Measurements from ENCODE around the gene HMBS.

The HMBS gene

GRCh38 chr11:119087123-119087522, 2.4 kb downstream of the HMBS start:
- no peak overlapping the region for H3K27ac Mint-ChIP-seq
- H3K27me3 Mint-ChIP-seq, result no peaks in the 10 kb centered on the region
- H3K4me3 Mint-ChIP-seq, result no peak overlapping the region
- CTCF ChIA-PET, result interaction anchor here (0.6 to 1.0 kb wide), 2 partner anchors 11 to 125 kb away, joined by 3 read pairs; no protein-coding TSS in a partner anchor
- peaks cover 9% of the 10 kb centered on the region for H3K36me3 Mint-ChIP-seq
- H3K4me1 Mint-ChIP-seq, result peaks cover 63% of the 10 kb centered on the region
- no peak for DNase-seq
- no peaks in the 10 kb centered on the region for H3K9me3 Mint-ChIP-seq

DNA sequence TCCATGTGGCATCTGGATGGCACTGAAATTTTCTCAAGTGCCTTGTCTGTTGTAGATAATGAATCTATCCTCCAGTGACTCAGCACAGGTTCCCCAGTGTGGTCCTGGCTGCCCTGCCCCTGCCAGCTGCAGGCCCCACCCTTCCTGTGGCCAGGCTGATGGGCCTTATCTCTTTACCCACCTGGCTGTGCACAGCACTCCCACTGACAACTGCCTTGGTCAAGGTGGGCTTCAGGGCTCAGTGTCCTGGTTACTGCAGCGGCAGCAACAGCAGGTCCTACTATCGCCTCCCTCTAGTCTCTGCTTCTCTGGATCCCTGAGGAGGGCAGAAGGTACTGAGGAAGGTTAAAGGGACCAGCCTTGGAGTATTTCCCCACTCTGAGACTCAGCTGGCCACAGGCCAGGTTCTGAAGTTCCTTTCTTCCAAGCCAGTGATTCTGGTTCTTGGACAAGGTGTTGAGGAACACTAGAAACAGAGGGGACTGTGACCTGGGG, 3.1 kb downstream of the HMBS start:
- H3K4me3 Mint-ChIP-seq, result no peak overlapping the region
- CTCF ChIA-PET, result interaction anchor here (0.8 to 1.0 kb wide), 2 partner anchors 12 to 22 kb away, joined by 3 read pairs; no protein-coding TSS in a partner anchor
- H3K36me3 Mint-ChIP-seq, result peaks cover 14% of the 10 kb centered on the region
- peak overlapping the region; percentile 64 for H3K27ac Mint-ChIP-seq
- DNase-seq, result no peak
- no peaks in the 10 kb centered on the region for H3K9me3 Mint-ChIP-seq
- H3K27me3 Mint-ChIP-seq, result no peaks in the 10 kb centered on the region
- peaks cover 70% of the 10 kb centered on the region for H3K4me1 Mint-ChIP-seq

GRCh38 chr11:119088406-119088805, 3.7 kb downstream of the HMBS start:
- H3K36me3 Mint-ChIP-seq, result peaks cover 20% of the 10 kb centered on the region
- DNase-seq, result no peak
- no peak overlapping the region for H3K27ac Mint-ChIP-seq
- CTCF ChIA-PET, result interaction anchor here (0.8 kb wide), 1 partner anchor 23 kb away, joined by 3 read pairs; no protein-coding TSS in a partner anchor
- no peaks in the 10 kb centered on the region for H3K9me3 Mint-ChIP-seq
- H3K27me3 Mint-ChIP-seq, result no peaks in the 10 kb centered on the region
- H3K4me1 Mint-ChIP-seq, result peaks cover 76% of the 10 kb centered on the region
- H3K4me3 Mint-ChIP-seq, result no peak overlapping the region

DNA sequence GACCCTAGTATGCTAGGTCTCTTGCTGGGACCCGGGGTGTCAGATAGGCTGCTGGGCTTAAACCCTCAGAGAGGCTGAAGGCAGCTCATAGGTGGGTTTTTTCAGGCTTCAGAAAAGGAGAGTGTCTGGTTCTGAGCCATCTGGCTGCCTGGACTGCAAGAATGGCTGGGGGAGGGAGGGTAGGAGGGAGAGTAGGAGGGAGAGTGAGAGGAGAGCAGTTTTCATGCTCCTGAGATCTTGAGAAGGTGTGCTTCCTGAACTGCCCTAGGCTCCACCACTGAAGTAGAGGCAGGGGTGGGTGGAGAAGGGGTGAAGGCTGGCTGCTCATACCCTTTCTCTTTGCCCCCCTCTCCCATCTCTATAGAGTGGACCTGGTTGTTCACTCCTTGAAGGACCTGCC, 4.6 kb downstream of the HMBS start:
- CTCF ChIA-PET, result no interaction called here

GRCh38 chr11:119091178-119091577, 6.5 kb downstream of the HMBS start:
- Mint-ChIP-seq H3K27ac (no peak overlapping the region), H3K9me3 (no peaks in the 10 kb centered on the region), H3K27me3 (peaks cover 9% of the 10 kb centered on the region), H3K36me3 (peaks cover 42% of the 10 kb centered on the region), H3K4me3 (no peak overlapping the region), H3K4me1 (peaks cover 74% of the 10 kb centered on the region)
- DNase-seq, result no peak
- CTCF ChIA-PET, result interaction anchor here (0.9 kb wide), 1 partner anchor 11 kb away, joined by 3 read pairs; the partner anchor contains the start of gene DPAGT1

More for the DNA sequence above, 4.6 kb downstream of the HMBS start:
- no peaks in the 10 kb centered on the region for H3K27me3 Mint-ChIP-seq
- DNase-seq, result no peak
- peaks cover 29% of the 10 kb centered on the region for H3K36me3 Mint-ChIP-seq
- H3K9me3 Mint-ChIP-seq, result no peaks in the 10 kb centered on the region
- no peak overlapping the region for H3K27ac Mint-ChIP-seq
- H3K4me3 Mint-ChIP-seq, result no peak overlapping the region
- H3K4me1 Mint-ChIP-seq, result peaks cover 79% of the 10 kb centered on the region

GRCh38 chr11:119091966-119092879, 7.5 kb downstream of the HMBS start:
- CTCF ChIA-PET, result interaction anchor here (0.6 to 0.9 kb wide), 5 partner anchors 10 to 246 kb away, joined by 3 to 5 read pairs (median 3); partner anchors contain the start of genes C2CD2L, DPAGT1 and VPS11
- peaks cover 77% of the 10 kb centered on the region for H3K4me1 Mint-ChIP-seq
- no peak for DNase-seq
- H3K36me3 Mint-ChIP-seq, result peaks cover 53% of the 10 kb centered on the region
- H3K4me3 Mint-ChIP-seq, result peak overlapping the region; percentile 97
- H3K9me3 Mint-ChIP-seq, result no peaks in the 10 kb centered on the region
- peaks cover 9% of the 10 kb centered on the region for H3K27me3 Mint-ChIP-seq
- H3K27ac Mint-ChIP-seq, result peak overlapping the region; percentile 69

DNA sequence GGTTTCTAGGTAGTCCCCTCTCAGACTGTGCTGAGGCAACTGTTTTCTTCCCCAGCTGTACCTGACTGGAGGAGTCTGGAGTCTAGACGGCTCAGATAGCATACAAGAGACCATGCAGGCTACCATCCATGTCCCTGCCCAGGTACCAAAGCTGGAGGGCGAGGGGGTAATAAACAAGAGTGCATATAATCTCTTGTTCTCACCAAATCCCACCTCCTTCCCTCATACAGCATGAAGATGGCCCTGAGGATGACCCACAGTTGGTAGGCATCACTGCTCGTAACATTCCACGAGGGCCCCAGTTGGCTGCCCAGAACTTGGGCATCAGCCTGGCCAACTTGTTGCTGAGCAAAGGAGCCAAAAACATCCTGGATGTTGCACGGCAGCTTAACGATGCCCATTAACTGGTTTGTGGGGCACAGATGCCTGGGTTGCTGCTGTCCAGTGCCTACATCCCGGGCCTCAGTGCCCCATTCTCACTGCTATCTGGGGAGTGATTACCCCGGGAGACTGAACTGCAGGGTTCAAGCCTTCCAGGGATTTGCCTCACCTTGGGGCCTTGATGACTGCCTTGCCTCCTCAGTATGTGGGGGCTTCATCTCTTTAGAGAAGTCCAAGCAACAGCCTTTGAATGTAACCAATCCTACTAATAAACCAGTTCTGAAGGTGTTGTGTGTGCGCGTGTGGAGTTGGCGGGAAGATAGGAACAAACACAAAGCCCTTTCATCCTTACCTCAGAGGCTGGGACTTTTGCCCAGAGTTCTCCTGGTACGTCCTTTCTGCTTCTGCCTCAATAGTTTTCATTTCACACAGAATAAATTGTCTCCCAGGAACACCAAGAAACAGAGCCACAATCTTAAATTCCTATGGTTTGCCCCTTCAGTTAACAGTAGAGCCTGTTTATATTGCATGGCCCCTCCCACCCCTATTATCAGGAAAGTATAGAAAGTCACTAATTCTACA, 8.5 kb downstream of the HMBS start:
- CTCF ChIA-PET, result interaction anchor here (0.6 to 1.6 kb wide), 5 partner anchors 9 to 245 kb away, joined by 3 to 6 read pairs (median 3); partner anchors contain the start of genes C2CD2L and VPS11
- H3K9me3 Mint-ChIP-seq, result no peaks in the 10 kb centered on the region
- H3K27me3 Mint-ChIP-seq, result peaks cover 9% of the 10 kb centered on the region
- peak overlapping the region; percentile 88 for H3K27ac Mint-ChIP-seq
- no peak for DNase-seq
- peaks cover 73% of the 10 kb centered on the region for H3K4me1 Mint-ChIP-seq
- H3K36me3 Mint-ChIP-seq, result peaks cover 60% of the 10 kb centered on the region
- peak overlapping the region; percentile 97 for H3K4me3 Mint-ChIP-seq

DNA sequence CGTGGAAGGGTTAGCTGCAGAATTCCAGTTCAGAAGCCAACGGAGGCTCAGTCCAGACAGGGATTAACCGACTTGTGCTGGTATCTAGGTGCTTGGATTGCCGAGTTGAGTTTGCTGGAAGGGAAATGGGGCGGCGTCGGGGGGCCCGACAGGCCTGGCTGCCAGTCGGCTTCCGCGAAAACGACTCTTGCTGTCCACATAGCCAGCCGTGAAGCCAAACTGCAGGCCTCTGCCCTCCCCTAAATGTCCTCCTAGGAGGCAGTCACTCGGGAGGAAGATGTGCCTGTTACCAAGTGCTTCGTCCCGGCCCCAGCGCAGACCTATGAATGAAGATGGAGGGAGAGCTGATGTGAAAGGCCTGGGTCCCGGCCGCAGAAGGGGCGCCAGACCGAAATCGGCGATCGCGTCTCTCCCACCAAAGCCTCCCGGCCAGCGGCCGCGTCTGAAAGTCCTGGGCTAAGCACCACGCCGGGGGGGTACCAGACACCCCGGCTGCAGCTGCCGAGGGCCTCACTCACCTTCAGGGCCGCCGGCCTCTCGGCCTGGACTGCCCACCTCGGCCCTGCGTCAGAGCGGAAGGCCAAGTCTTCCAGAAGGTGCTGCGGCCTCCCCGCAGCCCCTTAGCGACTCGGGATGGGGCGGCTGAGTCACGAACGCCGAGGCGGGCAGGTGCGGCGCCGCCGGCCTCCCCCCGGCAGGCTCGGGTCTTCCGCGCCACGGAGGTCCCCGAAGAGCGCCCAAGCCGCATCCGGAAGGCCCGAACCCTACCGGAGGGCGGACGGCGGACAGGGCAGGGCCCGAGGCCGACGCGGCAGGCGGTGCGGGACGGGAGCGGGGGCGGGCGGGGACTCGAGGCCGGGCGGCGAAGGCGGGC, 9.5 kb downstream of the HMBS start:
- peak; percentile 56 for DNase-seq
- H3K27me3 Mint-ChIP-seq, result peaks cover 9% of the 10 kb centered on the region
- no peaks in the 10 kb centered on the region for H3K9me3 Mint-ChIP-seq
- CTCF ChIA-PET, result interaction anchor here (1.1 to 1.7 kb wide), 3 partner anchors 12 to 227 kb away, joined by 4 to 6 read pairs (median 4); partner anchors contain the start of genes C2CD2L and VPS11
- peaks cover 73% of the 10 kb centered on the region for H3K4me1 Mint-ChIP-seq
- peak overlapping the region; percentile 97 for H3K4me3 Mint-ChIP-seq
- peaks cover 69% of the 10 kb centered on the region for H3K36me3 Mint-ChIP-seq
- peak overlapping the region; percentile 90 for H3K27ac Mint-ChIP-seq

DNA sequence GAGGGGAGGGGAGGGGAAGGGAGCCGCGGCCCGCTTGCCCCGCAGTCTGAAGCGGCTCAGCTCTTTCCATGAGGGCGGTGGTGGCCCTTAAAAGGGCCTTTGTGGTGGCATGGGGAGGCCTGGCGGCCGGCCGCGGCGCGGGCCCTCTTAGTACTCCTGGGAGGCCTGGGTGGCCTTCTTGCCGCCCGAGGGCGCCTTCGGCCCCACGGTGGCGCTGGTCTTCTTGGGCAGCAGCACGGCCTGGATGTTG, 10.1 kb downstream of the HMBS start:
- H3K27me3 Mint-ChIP-seq, result peaks cover 9% of the 10 kb centered on the region
- peaks cover 70% of the 10 kb centered on the region for H3K4me1 Mint-ChIP-seq
- CTCF ChIA-PET, result interaction anchor here (0.6 to 1.7 kb wide), 5 partner anchors 12 to 227 kb away, joined by 3 to 6 read pairs (median 4); partner anchors contain the start of genes C2CD2L and VPS11
- no peak for DNase-seq
- no peaks in the 10 kb centered on the region for H3K9me3 Mint-ChIP-seq
- peaks cover 70% of the 10 kb centered on the region for H3K36me3 Mint-ChIP-seq
- H3K27ac Mint-ChIP-seq, result peak overlapping the region; percentile 90
- H3K4me3 Mint-ChIP-seq, result peak overlapping the region; percentile 97

- CTCF ChIA-PET, result interaction anchor here (0.6 to 1.7 kb wide), 8 partner anchors 11 to 226 kb away, joined by 3 to 6 read pairs (median 4); partner anchors contain the start of genes C2CD2L and VPS11
- Mint-ChIP-seq H3K9me3 (no peaks in the 10 kb centered on the region), H3K36me3 (peaks cover 73% of the 10 kb centered on the region), H3K4me1 (peaks cover 70% of the 10 kb centered on the region), H3K27me3 (peaks cover 9% of the 10 kb centered on the region), H3K4me3 (peak overlapping the region; percentile 97), H3K27ac (peak overlapping the region; percentile 90)
- peak; percentile 99 for DNase-seq
These were observed 10.6 kb downstream of the HMBS start for GRCh38 chr11:119095066-119095880.

GRCh38 chr11:119099711-119100110, 15.0 kb downstream of the HMBS start:
- peak overlapping the region; percentile 92 for H3K4me3 Mint-ChIP-seq
- no peaks in the 10 kb centered on the region for H3K9me3 Mint-ChIP-seq
- H3K27me3 Mint-ChIP-seq, result peaks cover 9% of the 10 kb centered on the region
- CTCF ChIA-PET, result interaction anchor here (0.6 to 1.7 kb wide), 5 partner anchors 9 to 61 kb away, joined by 3 to 6 read pairs (median 3); no protein-coding TSS in a partner anchor
- peak overlapping the region; percentile 64 for H3K27ac Mint-ChIP-seq
- peaks cover 70% of the 10 kb centered on the region for H3K4me1 Mint-ChIP-seq
- no peak for DNase-seq
- peaks cover 44% of the 10 kb centered on the region for H3K36me3 Mint-ChIP-seq

GRCh38 chr11:119100246-119100970, 15.7 kb downstream of the HMBS start:
- DNase-seq, result no peak
- Mint-ChIP-seq H3K27ac (peak overlapping the region; percentile 98), H3K27me3 (peaks cover 2% of the 10 kb centered on the region), H3K36me3 (peaks cover 37% of the 10 kb centered on the region), H3K4me1 (peaks cover 69% of the 10 kb centered on the region), H3K4me3 (peak overlapping the region; percentile 92), H3K9me3 (no peaks in the 10 kb centered on the region)
- CTCF ChIA-PET, result interaction anchor here (1.7 kb wide), 1 partner anchor 38 kb away, joined by 3 read pairs; no protein-coding TSS in a partner anchor
